Activated naive CD4-positive, alpha-beta T cell treated with anti-CD3 and anti-CD28 coated beads, Interleukin-2, amount 50 U/mL, for 16 hours (primary cell): ENCODE results near the gene HYKK.
A peak's percentile ranks its signal among the peaks of the same experiment; 100 is the strongest.
"Not testable (repeated sequence)": the region's sequence is repeated elsewhere in the genome, so short reads cannot be mapped to it uniquely, and the experiment has no call there.

Experiments
- DNase-seq: peaks from one replicate; pipeline ENCODE4 v3.0.0-alpha.2; 2020

The HYKK gene

GRCh38 chr15:78506971-78507830, at the start of gene HYKK:
Gene HYKK, plus strand, starts transcription at chr15:78507577. Its CDS starts 5,512 bp downstream, at chr15:78513089.
- DNase-seq, result peak; percentile 79

GRCh38 chr15:78460737-78461136, 46.6 kb upstream of the HYKK start:
- DNase-seq, result no peak

GRCh38 chr15:78461171-78461888, 46.0 kb upstream of the HYKK start:
- DNase-seq, result no peak

- DNase-seq, result no peak
These were observed 38.3 kb upstream of the HYKK start for GRCh38 chr15:78469031-78469430.

- no peak for DNase-seq
These were observed 30.1 kb upstream of the HYKK start for GRCh38 chr15:78477295-78477694.

- no peak for DNase-seq
These were observed 27.7 kb upstream of the HYKK start for GRCh38 chr15:78479650-78480049.

GRCh38 chr15:78481917-78482316, 25.5 kb upstream of the HYKK start:
- DNase-seq, result no peak

- DNase-seq, result no peak
These were observed 14.5 kb upstream of the HYKK start for GRCh38 chr15:78492872-78493271.

- DNase-seq, result no peak
These were observed 5.5 kb upstream of the HYKK start for GRCh38 chr15:78501857-78502256.

GRCh38 chr15:78502641-78503040, 4.7 kb upstream of the HYKK start:
- DNase-seq, result no peak

- DNase-seq, result no peak
These were observed 419 bp downstream of the HYKK start for GRCh38 chr15:78507831-78508160.

- no peak for DNase-seq
These were observed 895 bp downstream of the HYKK start for GRCh38 chr15:78508272-78508671.

- DNase-seq, result no peak
These were observed 2.4 kb downstream of the HYKK start for GRCh38 chr15:78509726-78510312.

GRCh38 chr15:78520035-78520434, 12.7 kb downstream of the HYKK start:
- DNase-seq, result not testable (repeated sequence)

GRCh38 chr15:78524230-78524629, 16.9 kb downstream of the HYKK start:
- DNase-seq, result no peak

GRCh38 chr15:78527325-78527724, 19.9 kb downstream of the HYKK start:
- no peak for DNase-seq

GRCh38 chr15:78533331-78533730, 26.0 kb downstream of the HYKK start:
- DNase-seq, result no peak

GRCh38 chr15:78536134-78536533, 28.8 kb downstream of the HYKK start:
- no peak for DNase-seq

GRCh38 chr15:78537266-78537905, 30.0 kb downstream of the HYKK start:
- DNase-seq, result no peak

- no peak for DNase-seq
These were observed 31.0 kb downstream of the HYKK start for GRCh38 chr15:78538358-78538757.

- DNase-seq, result not testable (repeated sequence)
These were observed 32.2 kb downstream of the HYKK start for GRCh38 chr15:78539464-78540140.

- peak; percentile 95 for DNase-seq
These were observed 32.9 kb downstream of the HYKK start, which contains the start of gene PSMA4 for GRCh38 chr15:78540141-78540870. Gene PSMA4, plus strand, starts transcription at chr15:78540444. Its CDS starts 1,484 bp downstream, at chr15:78541928.
